Thoracic aorta (tissue), 2 donors: ENCODE data around the gene MAS1L. TPM values are rescaled to one million over a fixed set of nuclear protein-coding genes. Genes with fewer than 3 reads are reported as not detected.

Experiments
- ATAC-seq: fragments of 150-250 bp; one replicate; pipeline ENCODE4 v1.8.0; 2017; ENCODE audit warnings: low read depth; ENCODE audit not compliant: insufficient number of reproducible peaks, low FRiP score
- DNase-seq: peaks from one replicate; pipeline ENCODE4 v3.0.0-alpha.2; 2020; ENCODE audit warnings: low spot score
- H3K27ac ChIP-seq, 2 donors: fragments of 200-600 bp; sonication (generic); 1 replicate in 1 of 2; 2 replicates in 1 of 2; pipeline ENCODE4 v1.5.1; 2016; ENCODE audit warnings: mild to moderate bottlenecking in 2 of 2, moderate library complexity in 2 of 2
- H3K27me3 ChIP-seq: fragments of 200-600 bp; sonication (generic); replicated peaks from 2 replicates; pipeline ENCODE4 v1.6.0; 2016; ENCODE audit warnings: mild to moderate bottlenecking; ENCODE audit not compliant: insufficient read depth
- H3K36me3 ChIP-seq: fragments of 200-600 bp; sonication (generic); one replicate; pipeline ENCODE4 v1.5.1; 2016
- H3K4me1 ChIP-seq, 2 donors: fragments of 200-600 bp; sonication (generic); 1 replicate in 1 of 2; 2 replicates in 1 of 2; pipeline versions ENCODE4 v1.5.1 to v1.6.0; 2016; ENCODE audit warnings: low read depth in 2 of 2, mild to moderate bottlenecking in 1 of 2; ENCODE audit not compliant: control insufficient read depth in 1 of 2
- H3K4me3 ChIP-seq: fragments of 200-600 bp; sonication (generic); 2 replicates; pipeline ENCODE4 v1.5.1; 2016; ENCODE audit warnings: mild to moderate bottlenecking
- H3K9me3 ChIP-seq: fragments of 200-600 bp; sonication (generic); 2 replicates; pipeline ENCODE4 v1.5.1; 2016
- total RNA-seq, 2 donors: library from RNA; depleted of rRNA; stranded (reverse); fragments of >200 nt; gene quantifications; one replicate each; pipeline versions ENCODE4 v1.1.0 to v1.2.3, GENCODE V29; 2016
- TF ChIP-seq, protein P1 (sequence below): fragments of 200-600 bp; sonication (generic); IDR thresholded peaks from one replicate; pipeline ENCODE4 v1.5.1; 2019; ENCODE audit warnings: antibody characterized with exemption

Gene MAS1L, protein sequence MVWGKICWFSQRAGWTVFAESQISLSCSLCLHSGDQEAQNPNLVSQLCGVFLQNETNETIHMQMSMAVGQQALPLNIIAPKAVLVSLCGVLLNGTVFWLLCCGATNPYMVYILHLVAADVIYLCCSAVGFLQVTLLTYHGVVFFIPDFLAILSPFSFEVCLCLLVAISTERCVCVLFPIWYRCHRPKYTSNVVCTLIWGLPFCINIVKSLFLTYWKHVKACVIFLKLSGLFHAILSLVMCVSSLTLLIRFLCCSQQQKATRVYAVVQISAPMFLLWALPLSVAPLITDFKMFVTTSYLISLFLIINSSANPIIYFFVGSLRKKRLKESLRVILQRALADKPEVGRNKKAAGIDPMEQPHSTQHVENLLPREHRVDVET
- not detected for total RNA-seq

DNA sequence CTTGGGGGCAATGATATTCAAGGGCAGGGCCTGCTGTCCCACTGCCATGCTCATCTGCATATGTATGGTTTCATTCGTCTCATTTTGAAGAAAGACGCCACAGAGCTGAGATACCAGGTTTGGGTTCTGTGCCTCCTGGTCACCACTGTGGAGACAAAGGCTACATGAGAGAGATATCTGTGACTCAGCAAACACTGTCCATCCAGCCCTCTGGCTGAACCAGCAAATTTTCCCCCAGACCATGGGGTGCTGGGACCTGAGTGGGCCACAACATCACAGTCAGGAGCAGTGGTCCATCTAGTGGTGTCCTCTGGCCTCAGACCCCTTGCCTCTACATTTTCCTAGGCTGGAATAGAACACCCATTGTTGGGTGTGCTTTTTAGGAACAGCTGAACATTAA, at the start of gene MAS1L:
Gene MAS1L (minus strand): TSS at position 297 of the 400 bp plus-strand sequence. CDS start 54 bp downstream, at position 243.
- ATAC-seq = no peak
- Histone ChIP-seq H3K9me3 (no peaks in the 10 kb centered on the region), H3K4me3 (no peak within 1 kb of the TSS), H3K4me1 (no peaks in the 10 kb centered on the region), H3K27ac (no peak within 1 kb of the TSS), H3K27me3 (no peaks in the 10 kb centered on the region), H3K36me3 (no peaks in the 10 kb centered on the region)
- no peak for DNase-seq
- TF ChIP-seq, protein P1, sequence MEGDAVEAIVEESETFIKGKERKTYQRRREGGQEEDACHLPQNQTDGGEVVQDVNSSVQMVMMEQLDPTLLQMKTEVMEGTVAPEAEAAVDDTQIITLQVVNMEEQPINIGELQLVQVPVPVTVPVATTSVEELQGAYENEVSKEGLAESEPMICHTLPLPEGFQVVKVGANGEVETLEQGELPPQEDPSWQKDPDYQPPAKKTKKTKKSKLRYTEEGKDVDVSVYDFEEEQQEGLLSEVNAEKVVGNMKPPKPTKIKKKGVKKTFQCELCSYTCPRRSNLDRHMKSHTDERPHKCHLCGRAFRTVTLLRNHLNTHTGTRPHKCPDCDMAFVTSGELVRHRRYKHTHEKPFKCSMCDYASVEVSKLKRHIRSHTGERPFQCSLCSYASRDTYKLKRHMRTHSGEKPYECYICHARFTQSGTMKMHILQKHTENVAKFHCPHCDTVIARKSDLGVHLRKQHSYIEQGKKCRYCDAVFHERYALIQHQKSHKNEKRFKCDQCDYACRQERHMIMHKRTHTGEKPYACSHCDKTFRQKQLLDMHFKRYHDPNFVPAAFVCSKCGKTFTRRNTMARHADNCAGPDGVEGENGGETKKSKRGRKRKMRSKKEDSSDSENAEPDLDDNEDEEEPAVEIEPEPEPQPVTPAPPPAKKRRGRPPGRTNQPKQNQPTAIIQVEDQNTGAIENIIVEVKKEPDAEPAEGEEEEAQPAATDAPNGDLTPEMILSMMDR = no peak

DNA sequence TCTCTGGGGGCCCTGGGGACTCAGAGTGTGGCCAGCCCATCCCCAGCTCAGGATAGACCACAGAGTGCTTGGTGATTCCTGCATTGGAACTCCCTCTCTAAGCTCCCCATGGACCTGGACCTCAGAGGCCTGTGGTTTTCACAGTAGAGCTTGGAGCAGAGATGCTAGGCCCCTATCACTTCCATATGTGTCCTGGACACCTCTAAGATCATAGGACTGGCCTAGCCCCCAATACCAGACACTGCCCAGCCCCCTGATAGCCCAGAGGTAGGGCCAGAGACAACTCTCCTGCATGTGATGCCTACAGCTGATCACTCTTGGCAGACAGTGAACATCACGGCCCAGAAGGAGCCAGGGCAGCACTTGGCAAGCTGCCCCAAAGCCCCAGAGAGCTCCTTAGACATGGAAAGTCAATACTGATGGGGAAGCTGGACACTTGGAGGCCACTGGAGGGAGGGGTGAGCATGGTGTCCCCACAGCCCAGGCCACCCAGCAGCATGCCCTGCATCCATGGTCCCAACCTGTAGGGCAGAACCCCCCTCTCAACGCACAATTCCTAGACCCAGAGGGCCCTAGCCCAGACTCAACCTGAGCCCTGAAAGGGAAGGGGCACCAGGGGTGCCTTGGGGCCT, 44.7 kb upstream of the MAS1L start:
- H3K36me3 ChIP-seq = no peaks in the 10 kb centered on the region
- H3K27me3 ChIP-seq = no peaks in the 10 kb centered on the region
- H3K4me3 ChIP-seq = no peak overlapping the region
- no peak for ATAC-seq
- DNase-seq = no peak
- TF ChIP-seq, protein P1 = no peak
- H3K27ac ChIP-seq = no peak overlapping the region
- no peaks in the 10 kb centered on the region for H3K4me1 ChIP-seq
- no peaks in the 10 kb centered on the region for H3K9me3 ChIP-seq

DNA sequence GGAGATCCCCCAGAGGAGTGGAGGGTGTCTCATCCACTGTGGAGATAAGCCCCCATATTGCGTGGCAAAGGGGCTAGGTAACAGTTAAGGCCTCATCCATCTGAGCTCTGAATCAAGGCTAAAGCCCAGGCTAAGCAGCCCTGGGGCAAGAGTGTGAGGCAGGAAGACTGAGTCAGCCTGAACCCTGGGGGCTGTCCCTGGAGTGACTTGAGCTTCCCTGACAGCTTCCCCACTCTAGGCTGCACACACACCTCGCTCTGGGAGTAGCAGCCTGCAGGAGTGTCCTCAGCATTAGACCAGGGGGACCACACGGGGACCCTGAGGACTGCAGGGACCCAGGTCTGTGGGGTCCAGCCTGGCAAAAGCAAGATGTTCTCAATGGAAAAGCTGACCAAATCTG, 43.9 kb upstream of the MAS1L start:
- no peak for ATAC-seq
- H3K36me3 ChIP-seq = no peaks in the 10 kb centered on the region

DNA sequence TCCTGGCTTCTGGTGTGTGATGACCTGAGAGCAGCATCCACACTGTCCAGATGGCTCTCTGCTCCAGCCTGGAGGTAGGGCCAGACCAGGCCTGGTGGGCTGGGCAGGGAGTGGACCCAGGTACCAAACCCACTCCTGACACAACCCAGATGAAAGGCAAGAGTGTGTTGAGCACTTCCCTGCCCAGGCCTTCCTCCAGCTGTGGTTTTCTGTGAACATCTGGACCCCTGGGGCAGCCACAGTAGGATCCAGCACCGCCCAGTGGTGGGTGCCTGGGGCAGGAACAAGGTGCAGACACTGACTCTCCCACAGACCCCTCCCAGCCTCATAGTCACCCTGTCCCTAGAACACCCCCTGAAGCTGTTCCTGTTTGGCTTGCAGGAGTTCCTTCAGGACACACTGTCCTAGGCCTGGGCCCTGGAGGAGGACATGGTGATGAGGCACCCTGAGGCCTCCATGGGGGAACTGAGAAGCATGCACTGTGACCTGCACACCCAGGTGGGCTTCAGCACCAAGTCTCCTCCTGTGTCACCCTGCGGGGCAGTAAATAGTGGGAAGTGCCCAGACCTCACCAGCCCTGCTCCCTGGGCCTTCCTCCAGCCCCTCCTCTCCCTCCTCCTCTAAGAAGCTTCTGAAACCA, 43.0 kb upstream of the MAS1L start:
- H3K27me3 ChIP-seq = no peaks in the 10 kb centered on the region
- ATAC-seq (no peak), DNase-seq (no peak)
- TF ChIP-seq, protein P1 = no peak
- no peaks in the 10 kb centered on the region for H3K36me3 ChIP-seq
- H3K4me1 ChIP-seq = no peaks in the 10 kb centered on the region
- H3K4me3 ChIP-seq = no peak overlapping the region
- H3K9me3 ChIP-seq = no peaks in the 10 kb centered on the region
- H3K27ac ChIP-seq = no peak overlapping the region

More for the DNA sequence above, 43.9 kb upstream of the MAS1L start:
- no peaks in the 10 kb centered on the region for H3K4me1 ChIP-seq
- no peaks in the 10 kb centered on the region for H3K27me3 ChIP-seq
- TF ChIP-seq, protein P1 = no peak
- no peak overlapping the region for H3K4me3 ChIP-seq
- no peak for DNase-seq
- no peaks in the 10 kb centered on the region for H3K9me3 ChIP-seq
- no peak overlapping the region for H3K27ac ChIP-seq

DNA sequence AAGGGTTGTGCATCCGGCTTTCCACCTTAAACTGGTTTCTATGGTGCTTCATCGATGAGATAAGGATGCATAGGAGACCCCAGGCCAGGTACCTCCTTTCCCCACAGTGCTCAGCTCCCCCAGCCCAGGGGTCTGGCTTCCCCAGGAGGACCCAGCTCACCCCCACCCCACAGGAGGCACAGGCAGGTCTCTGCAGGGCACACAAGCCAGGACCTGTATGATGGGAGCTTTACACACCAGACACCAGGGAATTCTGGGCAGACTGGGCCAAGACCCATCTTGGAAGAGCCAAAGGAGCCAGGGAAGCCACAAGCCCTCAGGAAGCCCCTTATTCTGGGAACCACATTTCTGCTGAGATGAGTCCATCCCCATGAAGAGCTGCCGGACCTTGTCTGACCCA, 42.2 kb upstream of the MAS1L start:
- TF ChIP-seq, protein P1 = no peak
- no peak overlapping the region for H3K4me3 ChIP-seq
- no peaks in the 10 kb centered on the region for H3K27me3 ChIP-seq
- H3K27ac ChIP-seq = no peak overlapping the region
- H3K4me1 ChIP-seq = no peaks in the 10 kb centered on the region
- DNase-seq = no peak
- no peaks in the 10 kb centered on the region for H3K9me3 ChIP-seq
- no peak for ATAC-seq
- H3K36me3 ChIP-seq = no peaks in the 10 kb centered on the region
